Gastrocnemius medialis (tissue), 4 donors: ENCODE data around the gene EXOG. TPM values are rescaled to one million over a fixed set of nuclear protein-coding genes. Genes with fewer than 3 reads are reported as not detected.

Experiments
- ATAC-seq, 2 donors: fragments of 150-250 bp; one replicate each; pipeline ENCODE4 v1.9.1; 2016
- DNase-seq, 2 donors: peaks; one replicate each; pipeline ENCODE4 v3.0.0-alpha.2; 2019
- H3K27ac ChIP-seq, 4 donors: fragments of 200-600 bp; sonication (generic); 1 replicate in 1 of 4; 2 replicates in 3 of 4; pipeline ENCODE4 v1.5.1; 2016 to 2018; ENCODE audit warnings: mild to moderate bottlenecking in 2 of 4, moderate library complexity in 1 of 4
- H3K27me3 ChIP-seq, 3 donors: fragments of 200-600 bp; sonication (generic) in 2 of 3; 1 replicate in 1 of 3; 2 replicates in 2 of 3; pipeline versions ENCODE4 v1.5.1 to v1.6.0; 2016 to 2019; ENCODE audit warnings: mild to moderate bottlenecking in 1 of 3, moderate library complexity in 1 of 3
- H3K36me3 ChIP-seq, 2 donors: fragments of 200-600 bp; sonication (generic) in 1 of 2; one replicate each; pipeline ENCODE4 v1.5.1; 2017 to 2018
- H3K4me1 ChIP-seq, 2 donors: fragments of 200-600 bp; sonication (generic) in 1 of 2; one replicate each; pipeline ENCODE4 v1.5.1; 2016 to 2017; ENCODE audit warnings: mild to moderate bottlenecking in 2 of 2
- H3K4me3 ChIP-seq, 4 donors: fragments of 200-600 bp; sonication (generic) in 3 of 4; 1 replicate in 1 of 4; 2 replicates in 3 of 4; pipeline ENCODE4 v1.5.1; 2016 to 2019; ENCODE audit warnings: mild to moderate bottlenecking in 2 of 4
- H3K9me3 ChIP-seq, 3 donors: fragments of 200-600 bp; sonication (generic) in 2 of 3; 1 replicate in 1 of 3; 2 replicates in 2 of 3; pipeline ENCODE4 v1.5.1; 2016 to 2019
- POLR2A ChIP-seq, 2 donors: fragments of 450-650 bp; IDR thresholded peaks; one replicate each; pipeline ENCODE4 v1.6.1; 2017; ENCODE audit warnings: antibody characterized with exemption in 2 of 2, mild to moderate bottlenecking in 2 of 2, moderate library complexity in 2 of 2
- in situ Hi-C, 4 donors: fragments of 200-750 bp; cut with MboI; loops; one replicate each; pipeline versions ENCODE4 v1.15.0 to v1.8.0; 2017; ENCODE audit warnings: low sequenced_read_pairs in 4 of 4
- intact Hi-C: fragments of 100-400 bp; cut with DNase I; formaldehyde crosslinking; loops from one replicate; pipeline ENCODE4 v1.15.1; 2023; ENCODE audit warnings: low total_unique reads
- total RNA-seq, 4 donors: library from RNA; depleted of rRNA; stranded (reverse); fragments of >200 nt; gene quantifications; one replicate each; pipeline versions ENCODE4 v1.1.0 to v1.2.3, GENCODE V29; 2016
- TF ChIP-seq, protein P1 (sequence below), 5 experiments: fragments of 450-650 bp in 3 of 5; fragments of 200-600 bp in 2 of 5; sonication (generic) in 2 of 5; IDR thresholded peaks in 4 of 5; conservative IDR thresholded peaks in 1 of 5; 1 replicate in 4 of 5; 2 replicates in 1 of 5; pipeline ENCODE4 v1.5.1; 2016 to 2019; ENCODE audit warnings: antibody characterized with exemption in 5 of 5, mild to moderate bottlenecking in 3 of 5, moderate library complexity in 3 of 5

EXOG gene
- total RNA-seq, 4 donors from 2014 or later: 1.6 to 6.5 (median 2.2) TPM

DNA sequence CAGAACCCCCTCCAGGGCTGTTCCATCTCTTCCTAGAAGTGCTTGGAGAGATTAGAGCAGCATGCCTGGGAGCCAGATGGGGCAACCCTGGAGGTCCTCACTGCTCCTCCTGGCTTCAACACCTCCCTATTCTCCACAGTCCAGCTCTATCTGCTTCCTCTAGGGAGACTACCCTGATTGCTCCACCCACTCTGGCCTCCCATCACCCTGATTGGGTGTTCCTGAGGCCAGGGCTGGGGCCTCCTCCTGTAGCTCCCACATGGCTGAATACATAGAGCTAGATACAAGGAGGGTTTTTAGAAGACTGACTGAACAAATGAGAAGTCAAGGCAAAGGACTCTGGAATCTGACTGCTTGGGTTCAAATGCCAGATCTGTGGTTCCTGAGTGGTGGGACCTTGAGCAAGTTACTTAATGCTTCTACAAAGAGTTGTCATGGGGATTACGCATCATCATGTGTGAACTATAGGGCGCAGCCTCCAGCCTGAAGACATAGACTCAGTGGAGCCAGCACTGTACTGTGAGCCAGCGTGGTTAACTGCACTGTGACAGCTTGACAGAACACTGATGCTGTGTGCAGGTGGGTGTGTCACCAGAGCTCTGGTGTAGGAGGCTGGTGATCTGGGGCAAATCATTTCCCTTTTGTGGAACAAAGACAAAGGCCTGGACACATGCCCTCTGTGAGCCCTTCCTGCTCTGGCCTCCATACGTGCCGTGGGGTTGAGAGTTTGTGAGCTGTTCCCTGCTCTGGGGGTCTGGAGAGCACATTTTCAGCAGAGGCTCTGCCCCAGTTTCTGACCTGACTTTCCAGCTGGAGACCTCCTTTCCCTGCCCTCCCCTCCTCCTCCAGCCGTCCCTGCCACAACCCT, 78.5 kb downstream of the EXOG start:
- Histone ChIP-seq H3K4me1 (no peaks in the 10 kb centered on the region), H3K9me3 (no peaks in the 10 kb centered on the region)
- intact Hi-C loops: no loop called here

DNA sequence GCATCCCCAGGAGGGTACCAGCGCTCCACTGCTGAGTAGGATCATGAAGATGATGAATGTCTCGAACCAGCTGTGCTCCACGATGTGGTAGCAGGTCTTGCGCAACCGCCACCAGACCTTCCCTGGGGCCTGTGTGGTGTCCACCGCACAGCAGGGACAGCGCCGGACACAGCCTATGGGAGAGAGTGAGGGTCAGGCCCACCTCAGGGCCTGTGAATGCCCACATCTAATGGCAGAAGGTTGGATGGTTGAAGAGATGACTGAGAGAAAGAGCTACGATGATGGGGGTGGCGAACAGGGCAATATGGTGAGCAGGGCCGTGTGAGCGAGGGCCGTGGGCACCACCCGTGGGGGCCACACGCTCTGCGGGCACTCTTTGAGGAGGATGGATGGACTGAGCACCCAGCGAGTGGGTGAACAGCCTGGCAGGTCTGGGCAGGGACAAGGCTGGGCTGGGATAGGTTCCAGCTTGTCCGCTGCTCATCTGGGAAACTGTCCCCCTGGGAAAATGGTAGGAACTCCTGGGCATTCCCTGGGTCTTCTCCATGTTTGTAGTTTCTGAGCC, 79.2 kb downstream of the EXOG start:
- H3K36me3 ChIP-seq: no peaks in the 10 kb centered on the region
- no peaks in the 10 kb centered on the region for H3K9me3 ChIP-seq
- H3K27me3 ChIP-seq: no peaks in the 10 kb centered on the region
- H3K27ac ChIP-seq: no peak overlapping the region
- no peaks in the 10 kb centered on the region for H3K4me1 ChIP-seq
- DNase-seq: no peak
- no peak for TF ChIP-seq POLR2A (IDR thresholded peaks at IDR 0.05)
- TF ChIP-seq, protein P1, sequence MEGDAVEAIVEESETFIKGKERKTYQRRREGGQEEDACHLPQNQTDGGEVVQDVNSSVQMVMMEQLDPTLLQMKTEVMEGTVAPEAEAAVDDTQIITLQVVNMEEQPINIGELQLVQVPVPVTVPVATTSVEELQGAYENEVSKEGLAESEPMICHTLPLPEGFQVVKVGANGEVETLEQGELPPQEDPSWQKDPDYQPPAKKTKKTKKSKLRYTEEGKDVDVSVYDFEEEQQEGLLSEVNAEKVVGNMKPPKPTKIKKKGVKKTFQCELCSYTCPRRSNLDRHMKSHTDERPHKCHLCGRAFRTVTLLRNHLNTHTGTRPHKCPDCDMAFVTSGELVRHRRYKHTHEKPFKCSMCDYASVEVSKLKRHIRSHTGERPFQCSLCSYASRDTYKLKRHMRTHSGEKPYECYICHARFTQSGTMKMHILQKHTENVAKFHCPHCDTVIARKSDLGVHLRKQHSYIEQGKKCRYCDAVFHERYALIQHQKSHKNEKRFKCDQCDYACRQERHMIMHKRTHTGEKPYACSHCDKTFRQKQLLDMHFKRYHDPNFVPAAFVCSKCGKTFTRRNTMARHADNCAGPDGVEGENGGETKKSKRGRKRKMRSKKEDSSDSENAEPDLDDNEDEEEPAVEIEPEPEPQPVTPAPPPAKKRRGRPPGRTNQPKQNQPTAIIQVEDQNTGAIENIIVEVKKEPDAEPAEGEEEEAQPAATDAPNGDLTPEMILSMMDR (IDR thresholded peaks at IDR 0.05 in 4 of 5, conservative IDR thresholded peaks at IDR 0.05 in 1 of 5): no peak
- no peak for ATAC-seq
- in situ Hi-C loops: no loop called here
- no peak overlapping the region for H3K4me3 ChIP-seq
- intact Hi-C loops: no loop called here

More for the DNA sequence above, 78.5 kb downstream of the EXOG start:
- TF ChIP-seq, protein P1 (IDR thresholded peaks at IDR 0.05 in 4 of 5, conservative IDR thresholded peaks at IDR 0.05 in 1 of 5): no peak
- no peak for TF ChIP-seq POLR2A (IDR thresholded peaks at IDR 0.05)
- Histone ChIP-seq H3K27ac (no peak overlapping the region), H3K36me3 (no peaks in the 10 kb centered on the region), H3K4me3 (no peak overlapping the region), H3K27me3 (no peaks in the 10 kb centered on the region)
- ATAC-seq: no peak
- DNase-seq: no peak
- in situ Hi-C loops: no loop called here

Other genes with a start within 250 kb of the EXOG start
- under 1 TPM in 3 of 4 donors, not detected in 1; 0.29 to 0.58 (median 0.51) TPM for gene SLC22A13, start 230.5 kb upstream of the EXOG start, total RNA-seq
- under 1 TPM in 1 of 4 donors, not detected in 3; 0.31 TPM for gene SLC22A14, start 214.0 kb upstream of the EXOG start, total RNA-seq
- 1 to 10 TPM in 1 of 4 donors, under 1 TPM in 3; 0.23 to 1.1 (median 0.44) TPM for gene XYLB, start 149.6 kb upstream of the EXOG start, total RNA-seq
- 10 to 100 TPM in 1 of 4 donors, 1 to 10 TPM in 3; 2.4 to 12.1 (median 6.3) TPM for gene ACVR2B, start 42.5 kb upstream of the EXOG start, total RNA-seq
- gene SCN5A, start 153.3 kb downstream of the EXOG start, total RNA-seq: 1 to 10 TPM in 2 of 4 donors, under 1 TPM in 1, not detected in 1; 0.05 to 4.3 (median 2.8) TPM